ENCODE data around the gene NINJ1. TPM values are rescaled to one million over a fixed set of nuclear protein-coding genes. Genes with fewer than 3 reads are reported as not detected.

Gene NINJ1
- total RNA-seq, 1 donor from 2014 or later, result 29.4 TPM

DNA sequence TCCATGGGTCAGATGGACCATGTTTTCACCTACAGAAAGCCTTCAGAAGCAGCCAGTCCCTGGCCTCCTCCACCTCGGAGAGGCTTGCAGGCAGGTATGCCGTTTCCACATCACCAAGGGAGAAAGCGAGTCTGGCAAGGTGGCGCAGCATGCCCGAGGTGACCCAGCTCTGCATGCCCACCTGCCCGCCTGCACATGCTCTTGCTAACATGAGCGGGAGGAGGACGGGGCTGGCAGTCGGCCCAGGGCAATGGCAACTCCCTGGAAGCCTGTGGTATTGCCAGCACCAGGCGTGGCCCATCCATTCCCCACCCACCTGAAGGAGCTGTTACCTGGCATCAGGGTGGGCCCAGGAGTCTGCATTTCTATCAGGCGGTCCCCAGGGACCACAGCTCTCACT, 3.3 kb upstream of the NINJ1 start:
- H3K36me3 Mint-ChIP-seq (ENCODE audit: unreplicated experiment), result peaks cover 4% of the 10 kb centered on the region
- peak overlapping the region; percentile 79 for H3K27ac Mint-ChIP-seq (ENCODE audit: unreplicated experiment)
- peaks cover 8% of the 10 kb centered on the region for H3K27me3 Mint-ChIP-seq (ENCODE audit: unreplicated experiment)
- peaks cover 15% of the 10 kb centered on the region for H3K9me3 Mint-ChIP-seq (ENCODE audit: unreplicated experiment)
- H3K4me1 Mint-ChIP-seq (ENCODE audit: low read depth, unreplicated experiment), result peaks cover 6% of the 10 kb centered on the region
- no peak for DNase-seq
- TF ChIP-seq, protein P1, sequence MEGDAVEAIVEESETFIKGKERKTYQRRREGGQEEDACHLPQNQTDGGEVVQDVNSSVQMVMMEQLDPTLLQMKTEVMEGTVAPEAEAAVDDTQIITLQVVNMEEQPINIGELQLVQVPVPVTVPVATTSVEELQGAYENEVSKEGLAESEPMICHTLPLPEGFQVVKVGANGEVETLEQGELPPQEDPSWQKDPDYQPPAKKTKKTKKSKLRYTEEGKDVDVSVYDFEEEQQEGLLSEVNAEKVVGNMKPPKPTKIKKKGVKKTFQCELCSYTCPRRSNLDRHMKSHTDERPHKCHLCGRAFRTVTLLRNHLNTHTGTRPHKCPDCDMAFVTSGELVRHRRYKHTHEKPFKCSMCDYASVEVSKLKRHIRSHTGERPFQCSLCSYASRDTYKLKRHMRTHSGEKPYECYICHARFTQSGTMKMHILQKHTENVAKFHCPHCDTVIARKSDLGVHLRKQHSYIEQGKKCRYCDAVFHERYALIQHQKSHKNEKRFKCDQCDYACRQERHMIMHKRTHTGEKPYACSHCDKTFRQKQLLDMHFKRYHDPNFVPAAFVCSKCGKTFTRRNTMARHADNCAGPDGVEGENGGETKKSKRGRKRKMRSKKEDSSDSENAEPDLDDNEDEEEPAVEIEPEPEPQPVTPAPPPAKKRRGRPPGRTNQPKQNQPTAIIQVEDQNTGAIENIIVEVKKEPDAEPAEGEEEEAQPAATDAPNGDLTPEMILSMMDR (IDR thresholded peaks at IDR 0.05; ENCODE audit: partially characterized antibody, unreplicated experiment), result no peak
- H3K4me3 Mint-ChIP-seq (ENCODE audit: unreplicated experiment), result no peak overlapping the region

DNA sequence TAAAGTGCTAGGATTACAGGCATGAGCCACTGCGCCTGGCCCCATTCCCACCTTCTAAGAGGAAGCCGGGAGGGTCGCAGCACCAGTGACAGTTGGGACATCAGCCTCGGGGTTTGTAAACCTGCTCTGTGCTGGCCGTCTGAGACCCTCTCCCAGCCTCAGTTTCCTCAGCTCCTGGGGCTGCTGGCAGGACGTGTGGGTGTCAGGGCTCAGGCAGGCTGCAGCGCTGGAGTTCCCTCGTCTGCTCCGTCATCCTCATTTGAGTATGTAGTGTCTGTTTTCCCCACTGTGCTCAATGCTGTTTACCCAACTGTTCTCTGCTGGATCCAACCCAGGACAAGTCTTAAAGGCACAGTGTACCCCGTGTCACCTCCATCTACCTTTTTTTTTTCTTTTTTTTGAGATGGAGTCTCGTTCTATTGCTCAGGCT, 2.0 kb upstream of the NINJ1 start:
- no peak overlapping the region for H3K27ac Mint-ChIP-seq (ENCODE audit: unreplicated experiment)
- peaks cover 15% of the 10 kb centered on the region for H3K9me3 Mint-ChIP-seq (ENCODE audit: unreplicated experiment)
- no peak overlapping the region for H3K4me3 Mint-ChIP-seq (ENCODE audit: unreplicated experiment)
- H3K36me3 Mint-ChIP-seq (ENCODE audit: unreplicated experiment), result peaks cover 4% of the 10 kb centered on the region
- TF ChIP-seq, protein P1 (IDR thresholded peaks at IDR 0.05; ENCODE audit: partially characterized antibody, unreplicated experiment), result no peak
- DNase-seq, result no peak
- H3K27me3 Mint-ChIP-seq (ENCODE audit: unreplicated experiment), result peaks cover 8% of the 10 kb centered on the region
- peaks cover 10% of the 10 kb centered on the region for H3K4me1 Mint-ChIP-seq (ENCODE audit: low read depth, unreplicated experiment)

GRCh38 chr9:93134740-93135444, 841 bp upstream of the NINJ1 start:
- TF ChIP-seq, protein P1 (IDR thresholded peaks at IDR 0.05; ENCODE audit: partially characterized antibody, unreplicated experiment), result no peak
- no peak for DNase-seq
- peaks cover 10% of the 10 kb centered on the region for H3K4me1 Mint-ChIP-seq (ENCODE audit: low read depth, unreplicated experiment)
- H3K4me3 Mint-ChIP-seq (ENCODE audit: unreplicated experiment), result peak overlapping the region; percentile 78
- H3K9me3 Mint-ChIP-seq (ENCODE audit: unreplicated experiment), result peaks cover 15% of the 10 kb centered on the region
- H3K27ac Mint-ChIP-seq (ENCODE audit: unreplicated experiment), result peak overlapping the region; percentile 91
- H3K36me3 Mint-ChIP-seq (ENCODE audit: unreplicated experiment), result peaks cover 4% of the 10 kb centered on the region
- H3K27me3 Mint-ChIP-seq (ENCODE audit: unreplicated experiment), result peaks cover 8% of the 10 kb centered on the region

GRCh38 chr9:93133681-93134014, 403 bp downstream of the NINJ1 start:
- Mint-ChIP-seq H3K36me3 (ENCODE audit: unreplicated experiment) (peaks cover 4% of the 10 kb centered on the region), H3K9me3 (ENCODE audit: unreplicated experiment) (peaks cover 15% of the 10 kb centered on the region), H3K4me1 (ENCODE audit: low read depth, unreplicated experiment) (peaks cover 12% of the 10 kb centered on the region), H3K27ac (ENCODE audit: unreplicated experiment) (no peak overlapping the region), H3K27me3 (ENCODE audit: unreplicated experiment) (peaks cover 6% of the 10 kb centered on the region), H3K4me3 (ENCODE audit: unreplicated experiment) (peak overlapping the region; percentile 83)
- TF ChIP-seq, protein P1 (IDR thresholded peaks at IDR 0.05; ENCODE audit: partially characterized antibody, unreplicated experiment), result no peak
- DNase-seq, result peak; percentile 71

GRCh38 chr9:93132946-93133680, 938 bp downstream of the NINJ1 start:
- Mint-ChIP-seq H3K9me3 (ENCODE audit: unreplicated experiment) (peaks cover 14% of the 10 kb centered on the region), H3K4me3 (ENCODE audit: unreplicated experiment) (peak overlapping the region; percentile 83), H3K27ac (ENCODE audit: unreplicated experiment) (peak overlapping the region; percentile 48), H3K4me1 (ENCODE audit: low read depth, unreplicated experiment) (peaks cover 16% of the 10 kb centered on the region), H3K36me3 (ENCODE audit: unreplicated experiment) (no peaks in the 10 kb centered on the region), H3K27me3 (ENCODE audit: unreplicated experiment) (peaks cover 6% of the 10 kb centered on the region)
- TF ChIP-seq, protein P1 (IDR thresholded peaks at IDR 0.05; ENCODE audit: partially characterized antibody, unreplicated experiment), result no peak
- no peak for DNase-seq
